Keratinocyte (primary cell): ENCODE data around the gene NAA80. TPM values are rescaled to one million over a fixed set of nuclear protein-coding genes. Genes with fewer than 3 reads are reported as not detected.

Experiments used
- DNase-seq: peaks from one replicate; pipeline ENCODE4 v3.0.0-alpha.2; 2011; ENCODE audit warnings: low read depth, missing footprints, low spot score
- FAIRE-seq: peaks from 2 replicates; lab custom pipeline; 2011; peaks lifted over from hg19 to GRCh38; lab: Jason Lieb, UNC
- H2AFZ ChIP-seq: 2 replicates; pipeline ENCODE4 v1.6.0; 2012; ENCODE audit warnings: low read length, control low read depth, inconsistent platforms; ENCODE audit not compliant: control insufficient read depth
- H3K27ac ChIP-seq: 2 replicates; pipeline ENCODE4 v1.5.1; 2011; ENCODE audit warnings: low read length; ENCODE audit not compliant: control insufficient read depth, insufficient read depth
- H3K27me3 ChIP-seq: 3 replicates; pipeline ENCODE4 v1.6.0; 2011; ENCODE audit warnings: low read length; ENCODE audit not compliant: control insufficient read depth, insufficient read depth; ENCODE audit errors: extremely low read depth
- H3K36me3 ChIP-seq, 2 experiments: 2 replicates in 1 of 2; 3 replicates in 1 of 2; pipeline ENCODE4 v1.5.1; 2011; ENCODE audit warnings: low read length in 2 of 2, mild to moderate bottlenecking in 1 of 2; ENCODE audit not compliant: control insufficient read depth in 2 of 2, insufficient read depth in 2 of 2; ENCODE audit errors: extremely low read depth in 1 of 2
- H3K4me1 ChIP-seq: 3 replicates; pipeline ENCODE4 v1.5.1; 2011; ENCODE audit warnings: low read length; ENCODE audit not compliant: control insufficient read depth, insufficient read depth; ENCODE audit errors: extremely low read depth
- H3K4me2 ChIP-seq: 3 replicates; pipeline ENCODE4 v1.6.0; 2011; ENCODE audit warnings: low read depth, low read length; ENCODE audit not compliant: control insufficient read depth, insufficient read depth; ENCODE audit errors: extremely low read depth
- H3K4me3 ChIP-seq, 3 experiments: fragments of 200-600 bp in 1 of 3; sonication (generic) in 1 of 3; 2 replicates in 2 of 3; 3 replicates in 1 of 3; pipeline ENCODE4 v1.5.1; 2011 to 2016; ENCODE audit warnings: low read length in 3 of 3, mild to moderate bottlenecking in 3 of 3, control low read depth in 2 of 3, inconsistent platforms in 1 of 3, low read depth in 1 of 3, mixed read lengths in 1 of 3, mixed run types in 1 of 3, moderate library complexity in 1 of 3; ENCODE audit not compliant: control insufficient read depth in 2 of 3, insufficient read depth in 2 of 3; ENCODE audit errors: extremely low read depth in 1 of 3
- H3K79me2 ChIP-seq: 2 replicates; pipeline ENCODE4 v1.6.0; 2012; ENCODE audit warnings: low read length; ENCODE audit not compliant: control insufficient read depth, insufficient read depth
- H3K9ac ChIP-seq: 3 replicates; pipeline ENCODE4 v1.6.0; 2011; ENCODE audit warnings: low read length; ENCODE audit not compliant: control insufficient read depth, insufficient read depth; ENCODE audit errors: extremely low read depth
- H3K9me1 ChIP-seq: 3 replicates; pipeline ENCODE4 v1.6.0; 2011; ENCODE audit warnings: low read length; ENCODE audit not compliant: control insufficient read depth, insufficient read depth; ENCODE audit errors: extremely low read depth
- H3K9me3 ChIP-seq: 2 replicates; pipeline ENCODE4 v1.5.1; 2012; ENCODE audit warnings: low read depth, low read length; ENCODE audit not compliant: control insufficient read depth
- H4K20me1 ChIP-seq: 3 replicates; pipeline ENCODE4 v1.6.0; 2011; ENCODE audit warnings: low read length; ENCODE audit not compliant: control insufficient read depth, insufficient read depth; ENCODE audit errors: extremely low read depth
- EZH2 ChIP-seq: IDR thresholded peaks from one replicate; pipeline ENCODE4 v1.6.1; 2012; ENCODE audit warnings: inconsistent platforms, mild to moderate bottlenecking, low read length, moderate library complexity
- dilution Hi-C: fragments of 300-500 bp; cut with MboI; formaldehyde crosslinking; loops from one replicate; pipeline ENCODE4 v1.7.0; 2020; ENCODE audit warnings: low sequenced_read_pairs; ENCODE audit not compliant: extremely low pct_ligation_motif_present
- polyA plus RNA-seq, 5 experiments: library from polyadenylated mRNA; depleted of rRNA in 3 of 5; stranded (reverse) in 3 of 5; stranded (forward) in 1 of 5; unstranded in 1 of 5; fragments of >200 nt; gene quantifications; 1 replicate in 1 of 5; 2 replicates in 3 of 5; 3 replicates in 1 of 5; pipeline versions ENCODE4 v1.2.1 to v1.2.3, GENCODE V29; 2011 to 2012; ENCODE audit warnings: missing spikeins in 2 of 5, low read depth in 1 of 5, low replicate concordance in 1 of 5
- TF ChIP-seq, protein P1 (sequence below), 3 experiments: IDR thresholded peaks in 1 of 3; conservative IDR thresholded peaks in 1 of 3; optimal IDR thresholded peaks in 1 of 3; 2 replicates in 2 of 3; 3 replicates in 1 of 3; pipeline versions ENCODE3 to v1.5.1; 2011; ENCODE audit warnings: low read length in 3 of 3, mild to moderate bottlenecking in 3 of 3, moderate library complexity in 2 of 3, control low read depth in 1 of 3, inconsistent platforms in 1 of 3; ENCODE audit not compliant: insufficient read depth in 2 of 3; ENCODE audit errors: extremely low read depth in 1 of 3

NAA80 gene
- polyA plus RNA-seq, 1 donor (not counting 4 experiments of a cell fraction or from before 2014, with no cell fraction given), result 6.1 TPM

DNA sequence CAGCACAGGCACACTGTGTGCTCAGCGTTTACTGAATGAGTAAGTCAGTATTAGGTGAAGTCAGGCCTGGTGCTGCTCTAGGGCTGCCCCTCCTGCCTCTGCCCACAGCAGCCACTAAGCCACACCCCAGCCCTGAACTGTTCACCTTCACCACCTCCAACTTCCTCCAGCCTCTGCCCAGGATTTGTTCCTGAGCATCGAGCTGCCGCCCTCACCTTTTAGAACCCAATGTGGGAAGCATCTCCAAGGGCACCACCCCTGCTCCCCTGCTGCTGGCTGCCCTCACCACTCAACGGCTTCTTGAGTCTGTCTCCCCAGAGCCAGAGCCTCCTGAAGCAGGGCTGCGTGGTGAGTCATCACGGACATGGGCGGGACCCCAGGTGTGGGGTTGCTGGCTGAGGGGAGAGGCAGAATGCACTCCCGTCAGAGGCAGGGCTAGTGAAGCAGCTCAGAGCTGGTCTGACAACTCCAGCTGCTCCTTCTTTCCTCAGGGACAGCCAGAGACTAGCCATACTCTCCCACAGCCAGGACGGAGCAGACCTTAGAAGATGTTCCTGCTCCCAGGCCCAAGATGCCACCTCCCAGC is 17.5 kb upstream of the NAA80 start:
- FAIRE-seq, result peak; percentile 93
- Histone ChIP-seq H3K4me2 (peak overlapping the region; percentile 95), H3K9ac (peak overlapping the region; percentile 71), H3K9me3 (no peaks in the 10 kb centered on the region), H3K27ac (peak overlapping the region; percentile 88), H3K36me3 (peaks cover 12 to 25% of the 10 kb centered on the region in 2 experiments), H3K27me3 (no peaks in the 10 kb centered on the region), H3K4me3 (peak overlapping the region in 2 of 3 experiments; percentile 50 to 54), H4K20me1 (no peaks in the 10 kb centered on the region), H2AFZ (no peak overlapping the region), H3K4me1 (peaks cover 45% of the 10 kb centered on the region), H3K9me1 (peaks cover 7% of the 10 kb centered on the region), H3K79me2 (peaks cover 35% of the 10 kb centered on the region)
- peak; percentile 95 for DNase-seq
- dilution Hi-C loops, result no loop called here
- no peak for TF ChIP-seq EZH2
- TF ChIP-seq, protein P1, sequence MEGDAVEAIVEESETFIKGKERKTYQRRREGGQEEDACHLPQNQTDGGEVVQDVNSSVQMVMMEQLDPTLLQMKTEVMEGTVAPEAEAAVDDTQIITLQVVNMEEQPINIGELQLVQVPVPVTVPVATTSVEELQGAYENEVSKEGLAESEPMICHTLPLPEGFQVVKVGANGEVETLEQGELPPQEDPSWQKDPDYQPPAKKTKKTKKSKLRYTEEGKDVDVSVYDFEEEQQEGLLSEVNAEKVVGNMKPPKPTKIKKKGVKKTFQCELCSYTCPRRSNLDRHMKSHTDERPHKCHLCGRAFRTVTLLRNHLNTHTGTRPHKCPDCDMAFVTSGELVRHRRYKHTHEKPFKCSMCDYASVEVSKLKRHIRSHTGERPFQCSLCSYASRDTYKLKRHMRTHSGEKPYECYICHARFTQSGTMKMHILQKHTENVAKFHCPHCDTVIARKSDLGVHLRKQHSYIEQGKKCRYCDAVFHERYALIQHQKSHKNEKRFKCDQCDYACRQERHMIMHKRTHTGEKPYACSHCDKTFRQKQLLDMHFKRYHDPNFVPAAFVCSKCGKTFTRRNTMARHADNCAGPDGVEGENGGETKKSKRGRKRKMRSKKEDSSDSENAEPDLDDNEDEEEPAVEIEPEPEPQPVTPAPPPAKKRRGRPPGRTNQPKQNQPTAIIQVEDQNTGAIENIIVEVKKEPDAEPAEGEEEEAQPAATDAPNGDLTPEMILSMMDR (optimal IDR thresholded peaks at IDR 0.05 in 1 of 3, IDR thresholded peaks at IDR 0.05 in 1 of 3, conservative IDR thresholded peaks at IDR 0.05 in 1 of 3; ENCODE audit: extremely low read depth in 1 of 3, insufficient read depth in 2 of 3, low read length in 3 of 3), result no peak

DNA sequence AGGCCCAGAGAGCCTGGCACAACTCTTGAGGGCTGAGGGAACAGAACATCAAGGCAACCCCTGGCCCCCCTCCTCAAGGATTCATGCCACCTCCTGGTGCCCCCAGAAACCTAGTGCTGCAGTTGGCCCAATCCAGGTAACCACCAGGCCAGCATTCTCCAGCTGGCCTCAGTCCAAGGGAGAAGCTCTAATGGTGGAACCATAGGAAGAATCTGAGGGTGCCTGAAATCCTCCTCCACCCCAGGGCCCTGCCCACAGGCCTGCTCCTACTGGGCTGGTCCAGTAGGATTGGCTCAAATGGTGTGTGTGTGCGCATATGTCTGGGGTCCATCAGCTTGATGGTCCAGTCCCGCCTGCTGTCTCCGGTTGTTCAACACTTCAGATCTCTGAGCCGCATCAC is 15.6 kb upstream of the NAA80 start:
- no peak overlapping the region for H2AFZ ChIP-seq
- dilution Hi-C loops, result no loop called here
- H3K79me2 ChIP-seq, result peaks cover 24% of the 10 kb centered on the region
- H3K4me1 ChIP-seq, result peaks cover 42% of the 10 kb centered on the region
- no peak for DNase-seq
- H3K9me1 ChIP-seq, result peaks cover 7% of the 10 kb centered on the region
- no peak overlapping the region for H3K4me3 ChIP-seq
- H3K9ac ChIP-seq, result no peak overlapping the region
- H3K4me2 ChIP-seq, result no peak overlapping the region
- no peak for FAIRE-seq
- H3K27ac ChIP-seq, result no peak overlapping the region
- no peaks in the 10 kb centered on the region for H3K9me3 ChIP-seq
- H3K27me3 ChIP-seq, result no peaks in the 10 kb centered on the region
- TF ChIP-seq EZH2, result no peak
- TF ChIP-seq, protein P1 (optimal IDR thresholded peaks at IDR 0.05 in 1 of 3, IDR thresholded peaks at IDR 0.05 in 1 of 3, conservative IDR thresholded peaks at IDR 0.05 in 1 of 3; ENCODE audit: extremely low read depth in 1 of 3, insufficient read depth in 2 of 3, low read length in 3 of 3), result no peak
- peaks cover 12 to 25% of the 10 kb centered on the region in 2 experiments for H3K36me3 ChIP-seq
- H4K20me1 ChIP-seq, result no peaks in the 10 kb centered on the region
